Measurements from ENCODE around the gene DNAJC13.

DNAJC13 gene

DNA sequence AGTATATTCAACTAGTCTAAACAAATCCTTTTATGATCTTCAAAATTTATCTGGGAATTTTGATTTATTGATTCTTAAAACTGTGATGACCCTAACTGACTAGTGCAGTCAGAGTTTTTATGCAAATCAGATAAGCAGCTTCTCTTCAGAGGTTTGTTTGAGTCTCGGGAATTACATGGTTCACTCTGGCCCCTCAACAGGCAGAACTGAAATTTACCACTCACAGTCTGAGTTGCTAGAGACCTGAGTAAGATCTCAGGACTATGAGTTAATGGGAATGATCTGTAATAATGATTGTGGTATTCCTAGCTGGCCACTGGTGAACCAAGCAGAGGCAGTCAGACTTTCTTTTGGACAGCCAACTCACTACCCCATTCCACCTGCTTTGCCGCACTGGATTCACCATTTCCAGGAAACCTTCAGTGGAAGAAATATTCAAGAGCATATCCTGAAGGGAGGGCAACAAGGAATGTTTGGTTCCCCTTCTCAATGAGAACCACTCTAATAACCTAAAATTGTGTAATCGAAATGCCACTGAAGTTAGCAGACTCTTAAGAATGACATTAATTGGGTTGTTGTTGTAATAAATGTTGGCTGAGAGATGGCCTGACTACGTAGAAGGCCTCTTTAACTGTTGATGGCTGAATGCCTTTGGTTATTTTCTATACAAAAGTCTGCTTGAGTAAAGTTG is 11.5 kb upstream of the DNAJC13 start:
- Histone ChIP-seq H3K27me3 (ENCODE audit: control insufficient read depth in 1 of 2, insufficient read depth in 2 of 2, low read length in 2 of 2) (no peaks in the 10 kb centered on the region), H3K9me3 (ENCODE audit: control insufficient read depth in 1 of 2, low read length in 2 of 2) (no peaks in the 10 kb centered on the region), H3K9ac (ENCODE audit: low read depth in 1 of 2, low read length in 2 of 2) (no peak overlapping the region), H3K27ac (ENCODE audit: low read depth, low read length) (no peak overlapping the region), H3K36me3 (ENCODE audit: control insufficient read depth in 1 of 2, insufficient read depth in 2 of 2, low read length in 2 of 2) (no peaks in the 10 kb centered on the region), H3K4me3 (ENCODE audit: low read depth in 1 of 2, low read length in 2 of 2) (no peak overlapping the region), H3K4me1 (ENCODE audit: control insufficient read depth in 1 of 2, insufficient read depth in 2 of 2, low read length in 2 of 2) (no peaks in the 10 kb centered on the region)

- no peaks in the 10 kb centered on the region for H3K9me3 ChIP-seq (ENCODE audit: control insufficient read depth in 1 of 2, low read length in 2 of 2)
- no peak overlapping the region for H3K9ac ChIP-seq (ENCODE audit: low read depth in 1 of 2, low read length in 2 of 2)
- H3K4me3 ChIP-seq (ENCODE audit: low read depth in 1 of 2, low read length in 2 of 2): no peak overlapping the region
- no peak overlapping the region for H3K27ac ChIP-seq (ENCODE audit: low read depth, low read length)
- no peaks in the 10 kb centered on the region for H3K4me1 ChIP-seq (ENCODE audit: control insufficient read depth in 1 of 2, insufficient read depth in 2 of 2, low read length in 2 of 2)
- H3K36me3 ChIP-seq (ENCODE audit: control insufficient read depth in 1 of 2, insufficient read depth in 2 of 2, low read length in 2 of 2): no peaks in the 10 kb centered on the region
- no peaks in the 10 kb centered on the region for H3K27me3 ChIP-seq (ENCODE audit: control insufficient read depth in 1 of 2, insufficient read depth in 2 of 2, low read length in 2 of 2)
Measured at GRCh38 chr3:132406587-132406986, 10.7 kb upstream of the DNAJC13 start.

- Histone ChIP-seq H3K27ac (ENCODE audit: low read depth, low read length) (no peak overlapping the region), H3K9ac (ENCODE audit: low read depth in 1 of 2, low read length in 2 of 2) (no peak overlapping the region), H3K27me3 (ENCODE audit: control insufficient read depth in 1 of 2, insufficient read depth in 2 of 2, low read length in 2 of 2) (no peaks in the 10 kb centered on the region), H3K4me3 (ENCODE audit: low read depth in 1 of 2, low read length in 2 of 2) (no peak overlapping the region), H3K36me3 (ENCODE audit: control insufficient read depth in 1 of 2, insufficient read depth in 2 of 2, low read length in 2 of 2) (no peaks in the 10 kb centered on the region), H3K9me3 (ENCODE audit: control insufficient read depth in 1 of 2, low read length in 2 of 2) (no peaks in the 10 kb centered on the region), H3K4me1 (ENCODE audit: control insufficient read depth in 1 of 2, insufficient read depth in 2 of 2, low read length in 2 of 2) (no peaks in the 10 kb centered on the region)
Measured at GRCh38 chr3:132407025-132407424, 10.3 kb upstream of the DNAJC13 start.

GRCh38 chr3:132414841-132415240 is 2.5 kb upstream of the DNAJC13 start:
- Histone ChIP-seq H3K4me3 (ENCODE audit: low read depth in 1 of 2, low read length in 2 of 2) (no peak overlapping the region), H3K9me3 (ENCODE audit: control insufficient read depth in 1 of 2, low read length in 2 of 2) (no peaks in the 10 kb centered on the region), H3K27ac (ENCODE audit: low read depth, low read length) (no peak overlapping the region), H3K36me3 (ENCODE audit: control insufficient read depth in 1 of 2, insufficient read depth in 2 of 2, low read length in 2 of 2) (no peaks in the 10 kb centered on the region), H3K9ac (ENCODE audit: low read depth in 1 of 2, low read length in 2 of 2) (no peak overlapping the region), H3K4me1 (ENCODE audit: control insufficient read depth in 1 of 2, insufficient read depth in 2 of 2, low read length in 2 of 2) (peaks cover 16 to 22% of the 10 kb centered on the region in 2 donors), H3K27me3 (ENCODE audit: control insufficient read depth in 1 of 2, insufficient read depth in 2 of 2, low read length in 2 of 2) (no peaks in the 10 kb centered on the region)

GRCh38 chr3:132416161-132416560 is 1.1 kb upstream of the DNAJC13 start:
- Histone ChIP-seq H3K36me3 (ENCODE audit: control insufficient read depth in 1 of 2, insufficient read depth in 2 of 2, low read length in 2 of 2) (no peaks in the 10 kb centered on the region), H3K27me3 (ENCODE audit: control insufficient read depth in 1 of 2, insufficient read depth in 2 of 2, low read length in 2 of 2) (no peaks in the 10 kb centered on the region), H3K9ac (ENCODE audit: low read depth in 1 of 2, low read length in 2 of 2) (peak overlapping the region in 1 of 2 donors; percentile 72), H3K4me3 (ENCODE audit: low read depth in 1 of 2, low read length in 2 of 2) (peak overlapping the region; percentile 97), H3K9me3 (ENCODE audit: control insufficient read depth in 1 of 2, low read length in 2 of 2) (no peaks in the 10 kb centered on the region), H3K4me1 (ENCODE audit: control insufficient read depth in 1 of 2, insufficient read depth in 2 of 2, low read length in 2 of 2) (peaks cover 19 to 24% of the 10 kb centered on the region in 2 donors), H3K27ac (ENCODE audit: low read depth, low read length) (no peak overlapping the region)

- Histone ChIP-seq H3K9ac (ENCODE audit: low read depth in 1 of 2, low read length in 2 of 2) (peak overlapping the region; percentile 85 to 99), H3K36me3 (ENCODE audit: control insufficient read depth in 1 of 2, insufficient read depth in 2 of 2, low read length in 2 of 2) (no peaks in the 10 kb centered on the region), H3K4me1 (ENCODE audit: control insufficient read depth in 1 of 2, insufficient read depth in 2 of 2, low read length in 2 of 2) (peaks cover 25 to 30% of the 10 kb centered on the region in 2 donors), H3K27me3 (ENCODE audit: control insufficient read depth in 1 of 2, insufficient read depth in 2 of 2, low read length in 2 of 2) (no peaks in the 10 kb centered on the region), H3K27ac (ENCODE audit: low read depth, low read length) (peak overlapping the region; percentile 91), H3K4me3 (ENCODE audit: low read depth in 1 of 2, low read length in 2 of 2) (peak overlapping the region; percentile 97), H3K9me3 (ENCODE audit: control insufficient read depth in 1 of 2, low read length in 2 of 2) (no peaks in the 10 kb centered on the region)
Measured at GRCh38 chr3:132417695-132418411, 551 bp downstream of the DNAJC13 start.

DNA sequence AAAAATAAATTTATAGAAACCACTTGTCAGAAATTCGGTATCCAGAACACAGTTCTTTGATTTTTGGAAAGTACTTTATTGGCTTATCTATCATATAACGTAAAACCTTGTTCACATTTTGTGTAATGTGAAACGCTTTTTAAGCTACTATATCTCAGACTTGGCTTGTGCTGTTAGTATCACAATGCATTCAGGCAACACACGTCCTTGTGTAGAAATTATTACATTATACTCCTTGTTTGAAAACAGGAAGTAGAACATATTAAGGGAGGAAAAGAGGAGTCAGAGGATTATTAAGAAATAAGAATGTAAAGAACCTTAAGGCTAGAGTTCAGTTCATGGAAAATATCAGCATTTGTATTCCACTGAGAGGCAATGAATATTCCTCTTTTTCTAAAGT is 1.6 kb downstream of the DNAJC13 start:
- peak overlapping the region in 1 of 2 donors; percentile 85 for H3K9ac ChIP-seq (ENCODE audit: low read depth in 1 of 2, low read length in 2 of 2)
- peak overlapping the region; percentile 97 for H3K4me3 ChIP-seq (ENCODE audit: low read depth in 1 of 2, low read length in 2 of 2)
- H3K27me3 ChIP-seq (ENCODE audit: control insufficient read depth in 1 of 2, insufficient read depth in 2 of 2, low read length in 2 of 2): no peaks in the 10 kb centered on the region
- H3K36me3 ChIP-seq (ENCODE audit: control insufficient read depth in 1 of 2, insufficient read depth in 2 of 2, low read length in 2 of 2): no peaks in the 10 kb centered on the region
- no peak overlapping the region for H3K27ac ChIP-seq (ENCODE audit: low read depth, low read length)
- H3K4me1 ChIP-seq (ENCODE audit: control insufficient read depth in 1 of 2, insufficient read depth in 2 of 2, low read length in 2 of 2): peaks cover 25 to 39% of the 10 kb centered on the region in 2 donors
- H3K9me3 ChIP-seq (ENCODE audit: control insufficient read depth in 1 of 2, low read length in 2 of 2): no peaks in the 10 kb centered on the region

DNA sequence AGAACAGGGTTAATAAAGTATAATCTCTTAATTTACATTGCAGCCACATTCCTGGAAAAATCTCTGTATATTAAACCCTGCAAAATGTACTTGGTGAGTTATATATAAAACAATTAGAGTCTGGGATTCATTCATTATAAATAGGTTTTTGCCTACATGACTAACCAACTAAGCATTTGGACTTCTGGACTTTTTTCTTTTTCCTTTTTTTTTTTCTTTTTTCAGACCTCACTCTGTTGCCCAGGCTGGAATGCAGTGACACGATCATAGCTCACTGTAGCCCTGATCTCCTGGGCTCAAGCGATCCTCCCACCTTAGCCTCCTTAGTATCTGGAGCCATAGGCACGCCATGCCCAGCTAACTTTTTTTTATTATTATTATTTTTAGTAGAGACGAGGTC is 4.5 kb downstream of the DNAJC13 start:
- Histone ChIP-seq H3K36me3 (ENCODE audit: control insufficient read depth in 1 of 2, insufficient read depth in 2 of 2, low read length in 2 of 2) (no peaks in the 10 kb centered on the region), H3K27me3 (ENCODE audit: control insufficient read depth in 1 of 2, insufficient read depth in 2 of 2, low read length in 2 of 2) (no peaks in the 10 kb centered on the region), H3K9ac (ENCODE audit: low read depth in 1 of 2, low read length in 2 of 2) (no peak overlapping the region), H3K4me3 (ENCODE audit: low read depth in 1 of 2, low read length in 2 of 2) (no peak overlapping the region), H3K4me1 (ENCODE audit: control insufficient read depth in 1 of 2, insufficient read depth in 2 of 2, low read length in 2 of 2) (peaks cover 14 to 31% of the 10 kb centered on the region in 2 donors), H3K9me3 (ENCODE audit: control insufficient read depth in 1 of 2, low read length in 2 of 2) (no peaks in the 10 kb centered on the region), H3K27ac (ENCODE audit: low read depth, low read length) (no peak overlapping the region)

DNA sequence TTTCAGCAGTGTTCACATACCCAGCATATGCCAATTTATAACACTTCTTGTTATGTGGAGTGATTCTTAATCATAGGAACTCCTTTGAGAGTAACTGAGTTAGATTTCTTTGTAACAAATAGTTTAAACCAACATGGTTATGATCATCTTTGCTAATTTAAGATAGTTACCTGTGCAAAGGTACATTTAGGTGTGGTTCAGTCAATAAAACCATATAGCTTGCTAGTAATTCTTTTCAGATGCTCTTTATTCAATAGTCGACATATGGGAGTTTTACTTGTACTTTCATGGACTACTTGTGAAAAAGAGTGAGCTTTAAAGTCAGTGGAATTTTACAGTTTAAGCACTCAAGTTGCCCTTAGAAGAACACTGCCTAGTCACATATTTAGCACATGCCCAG is 5.2 kb downstream of the DNAJC13 start:
- Histone ChIP-seq H3K27ac (ENCODE audit: low read depth, low read length) (no peak overlapping the region), H3K27me3 (ENCODE audit: control insufficient read depth in 1 of 2, insufficient read depth in 2 of 2, low read length in 2 of 2) (no peaks in the 10 kb centered on the region), H3K4me3 (ENCODE audit: low read depth in 1 of 2, low read length in 2 of 2) (peak overlapping the region in 1 of 2 donors; percentile 39), H3K4me1 (ENCODE audit: control insufficient read depth in 1 of 2, insufficient read depth in 2 of 2, low read length in 2 of 2) (peaks cover 14 to 31% of the 10 kb centered on the region in 2 donors), H3K9ac (ENCODE audit: low read depth in 1 of 2, low read length in 2 of 2) (no peak overlapping the region), H3K36me3 (ENCODE audit: control insufficient read depth in 1 of 2, insufficient read depth in 2 of 2, low read length in 2 of 2) (no peaks in the 10 kb centered on the region), H3K9me3 (ENCODE audit: control insufficient read depth in 1 of 2, low read length in 2 of 2) (no peaks in the 10 kb centered on the region)

GRCh38 chr3:132432639-132433038 is 15.3 kb downstream of the DNAJC13 start:
- no peaks in the 10 kb centered on the region for H3K36me3 ChIP-seq (ENCODE audit: control insufficient read depth in 1 of 2, insufficient read depth in 2 of 2, low read length in 2 of 2)
- no peaks in the 10 kb centered on the region for H3K9me3 ChIP-seq (ENCODE audit: control insufficient read depth in 1 of 2, low read length in 2 of 2)
- H3K27me3 ChIP-seq (ENCODE audit: control insufficient read depth in 1 of 2, insufficient read depth in 2 of 2, low read length in 2 of 2): no peaks in the 10 kb centered on the region
- H3K4me3 ChIP-seq (ENCODE audit: low read depth in 1 of 2, low read length in 2 of 2): no peak overlapping the region
- no peak overlapping the region for H3K9ac ChIP-seq (ENCODE audit: low read depth in 1 of 2, low read length in 2 of 2)
- H3K27ac ChIP-seq (ENCODE audit: low read depth, low read length): no peak overlapping the region
- peaks cover 0 to 3% of the 10 kb centered on the region in 2 donors for H3K4me1 ChIP-seq (ENCODE audit: control insufficient read depth in 1 of 2, insufficient read depth in 2 of 2, low read length in 2 of 2)
